Measurements from ENCODE around the gene FIBCD1. TPM values are rescaled to one million over a fixed set of nuclear protein-coding genes. Genes with fewer than 3 reads are reported as not detected.

FIBCD1 gene
- total RNA-seq, 1 experiment from 2014 or later = 14.6 TPM

DNA sequence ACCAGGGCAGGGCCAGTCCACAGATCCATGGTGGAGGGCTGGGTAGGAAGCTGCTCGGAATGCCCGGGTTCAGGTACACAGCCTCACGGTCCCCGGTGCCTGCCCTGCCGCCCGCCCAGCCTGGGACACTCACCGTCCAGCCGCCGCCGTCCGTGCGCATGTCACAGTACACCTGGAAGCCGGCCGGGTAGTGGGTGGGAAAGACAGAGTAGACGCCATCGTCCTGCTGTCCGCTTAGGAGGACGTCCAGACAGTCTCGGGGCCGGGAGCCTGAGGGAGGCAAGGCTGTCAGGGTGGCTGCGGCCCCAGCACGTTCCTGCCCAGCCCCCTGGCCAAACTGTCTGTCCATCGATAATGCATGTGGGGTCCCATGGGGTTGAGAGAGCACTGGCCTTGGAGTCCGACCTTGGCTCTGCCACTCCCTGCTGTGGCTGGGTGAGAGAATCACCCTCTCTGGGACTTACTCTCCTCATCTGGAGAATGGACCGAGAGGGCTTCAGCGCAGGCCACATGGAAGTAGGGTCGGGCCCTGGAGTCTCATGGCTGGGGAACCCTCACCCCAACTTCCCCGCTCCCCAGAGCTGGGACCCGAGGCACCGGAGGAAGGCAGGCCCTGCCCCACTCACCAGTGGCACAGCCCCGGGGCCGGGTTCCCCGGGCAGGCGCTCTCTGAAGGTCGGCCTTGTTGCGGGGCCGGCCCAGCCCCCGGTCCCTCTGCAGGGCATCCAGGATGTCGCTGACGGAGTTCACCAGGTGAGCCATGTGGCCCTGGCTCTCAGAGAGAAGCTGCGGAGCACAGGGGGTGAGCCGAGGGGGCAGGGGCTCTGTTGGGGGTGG lies 15.2 kb downstream of the FIBCD1 start:
- DNase-seq (ENCODE audit: extremely low read depth, low read depth) = no peak

DNA sequence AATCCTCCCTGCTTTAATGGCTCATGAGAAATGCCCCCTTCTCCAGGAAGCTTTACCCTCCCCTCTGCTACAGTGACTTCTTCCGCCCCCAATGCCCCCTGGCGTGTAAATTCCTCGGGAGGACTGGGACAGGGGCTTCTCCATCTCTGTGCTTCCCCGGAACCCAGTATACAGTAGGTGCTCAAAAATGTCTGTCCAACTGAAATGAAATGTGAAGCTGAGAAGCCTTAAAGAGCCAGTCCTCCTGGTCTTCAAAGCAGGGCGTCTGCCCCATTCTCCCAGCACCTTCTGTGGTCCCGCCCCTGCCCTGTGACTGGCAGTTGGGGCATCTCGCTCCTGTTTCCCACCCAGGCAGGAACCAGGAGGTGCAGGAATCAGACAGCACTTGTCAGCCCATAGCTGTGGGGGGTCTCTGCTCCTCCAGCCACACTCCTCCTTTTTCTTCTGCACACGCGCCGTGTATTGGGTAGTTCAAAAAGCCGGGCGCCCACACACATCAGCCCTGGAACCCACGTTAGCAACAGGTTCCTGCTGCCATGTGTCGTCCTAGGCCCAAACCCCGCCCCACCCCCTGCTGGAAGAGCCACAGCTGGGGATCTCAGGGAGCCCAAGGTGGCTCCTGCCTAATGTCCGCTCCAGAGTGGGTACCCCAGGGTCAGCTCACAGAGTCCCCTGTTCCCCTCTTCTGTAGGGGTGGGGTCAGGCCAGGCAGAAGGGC lies 16.0 kb downstream of the FIBCD1 start:
- no peak for DNase-seq (ENCODE audit: extremely low read depth, low read depth)

DNA sequence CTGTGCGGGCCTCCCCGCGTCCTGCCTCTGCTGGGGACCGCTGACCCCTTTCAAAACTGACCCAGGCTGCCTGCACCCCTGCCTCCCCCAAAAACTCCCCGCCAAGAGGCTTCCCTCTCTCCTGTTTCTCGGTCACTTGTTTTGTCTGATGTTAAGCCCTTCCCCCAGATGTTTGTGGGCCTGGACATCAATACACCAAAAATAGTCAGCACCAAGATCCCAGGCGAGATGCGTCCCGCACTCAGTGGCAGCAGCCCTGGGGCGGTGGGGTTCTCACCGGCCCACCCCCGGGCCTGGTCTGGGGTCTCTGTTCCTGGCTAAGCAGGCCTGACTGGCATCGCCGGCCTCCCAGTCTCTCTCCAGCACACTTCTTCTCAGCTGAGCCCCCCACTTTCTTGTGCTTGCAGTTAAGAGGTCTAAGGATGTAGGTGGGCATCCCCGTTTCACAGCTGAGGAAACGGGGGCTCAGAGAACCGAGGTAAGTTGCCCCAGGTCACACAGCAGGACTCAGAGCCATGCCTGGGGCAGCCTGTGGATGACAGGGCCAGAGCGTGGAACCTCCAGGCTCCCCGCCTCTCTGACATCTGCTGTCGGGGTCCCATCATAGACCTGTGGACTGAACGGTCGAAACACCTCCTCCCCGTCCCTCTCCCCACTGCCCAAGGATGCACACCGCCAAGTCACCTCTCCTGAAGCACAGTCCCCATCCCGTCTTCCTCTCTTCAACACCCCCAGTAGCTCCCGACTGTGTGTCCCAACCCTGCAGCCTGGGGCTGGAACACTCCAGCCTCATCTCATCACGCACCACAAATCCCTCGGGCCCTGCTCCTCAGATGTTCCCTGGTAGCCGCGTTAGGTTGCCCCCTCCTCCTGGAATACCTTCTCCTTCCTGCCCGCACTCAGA lies 16.8 kb downstream of the FIBCD1 start:
- no peak for DNase-seq (ENCODE audit: extremely low read depth, low read depth)

DNA sequence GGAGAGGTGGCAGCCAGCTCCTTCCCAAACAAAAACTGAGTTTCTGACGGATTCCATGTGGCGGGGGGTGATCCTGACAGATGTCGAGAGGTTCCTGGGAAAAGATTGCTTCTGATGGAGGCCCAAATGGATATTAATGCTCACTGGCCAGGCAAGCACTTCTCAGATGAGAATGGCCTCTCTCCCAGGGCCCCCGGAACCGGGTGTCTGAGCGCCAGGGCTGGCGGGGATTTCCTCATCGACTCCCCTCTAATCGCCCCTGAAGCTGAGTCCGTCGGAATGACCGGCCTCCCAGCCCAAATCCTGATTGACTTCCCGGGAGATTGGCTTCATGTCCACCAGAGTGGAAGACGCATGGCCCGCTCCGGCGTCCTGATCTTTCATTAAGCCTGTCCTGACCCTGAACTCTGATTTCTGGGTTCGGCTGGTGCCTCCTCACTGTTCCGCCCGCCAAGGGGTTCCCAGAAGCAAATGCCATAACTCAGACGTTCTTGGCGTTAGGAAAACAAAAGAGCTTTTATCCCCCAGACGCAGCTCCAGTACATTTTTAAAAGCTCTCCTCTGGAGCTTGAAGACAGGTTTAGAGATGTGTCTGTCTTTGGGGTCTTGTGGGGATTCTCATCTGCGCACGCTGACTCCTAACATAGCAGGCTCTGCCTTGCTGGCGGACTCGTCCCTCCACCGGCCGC lies 17.6 kb downstream of the FIBCD1 start:
- DNase-seq (ENCODE audit: extremely low read depth, low read depth) = no peak

DNA sequence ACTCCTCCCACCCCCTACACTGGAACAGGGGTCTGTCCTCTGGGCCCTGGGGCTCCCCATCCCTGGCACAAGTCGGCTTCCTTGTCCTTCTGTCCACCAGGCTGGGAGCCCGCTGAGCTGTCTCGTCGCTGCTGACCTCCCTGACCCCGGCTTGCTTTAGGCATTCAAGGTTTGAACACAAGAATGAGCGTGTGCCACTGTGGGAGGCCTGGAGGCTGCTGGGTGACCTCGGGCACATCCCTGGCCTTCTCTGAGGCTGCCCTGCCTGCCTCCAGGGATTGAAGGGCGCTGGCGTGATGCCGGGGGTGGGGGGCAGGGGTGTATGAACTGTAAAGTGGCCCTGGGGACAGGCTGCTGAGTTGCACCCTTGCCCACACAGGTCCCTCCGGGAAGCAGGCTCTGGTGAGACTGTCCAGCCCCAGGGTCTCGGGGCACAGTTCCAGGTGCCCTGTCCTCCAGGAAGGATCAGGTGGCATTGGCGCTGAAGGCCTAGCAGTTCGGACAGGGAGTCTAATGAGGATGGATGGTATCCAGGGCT lies 18.2 kb downstream of the FIBCD1 start:
- DNase-seq (ENCODE audit: extremely low read depth, low read depth) = no peak

DNA sequence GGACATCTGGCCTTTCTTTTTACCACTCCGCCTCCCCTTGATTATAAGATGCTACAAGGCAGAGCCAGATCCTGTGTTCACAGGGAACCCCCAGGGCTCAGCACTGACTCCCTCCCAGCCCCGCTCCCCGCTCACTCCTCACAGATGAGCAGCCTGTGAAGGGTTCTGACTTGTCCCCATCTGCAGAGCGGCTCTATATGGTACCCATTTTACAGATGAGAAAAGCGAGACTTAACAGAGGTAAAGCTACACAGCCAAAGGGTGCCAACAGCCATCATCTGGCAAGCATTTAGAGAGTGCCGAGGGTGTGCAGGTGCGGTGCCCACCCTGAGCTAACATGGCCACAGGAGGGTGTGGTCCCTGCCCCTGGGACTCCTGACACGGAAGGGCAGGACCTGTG lies 18.8 kb downstream of the FIBCD1 start:
- no peak for DNase-seq (ENCODE audit: extremely low read depth, low read depth)

DNA sequence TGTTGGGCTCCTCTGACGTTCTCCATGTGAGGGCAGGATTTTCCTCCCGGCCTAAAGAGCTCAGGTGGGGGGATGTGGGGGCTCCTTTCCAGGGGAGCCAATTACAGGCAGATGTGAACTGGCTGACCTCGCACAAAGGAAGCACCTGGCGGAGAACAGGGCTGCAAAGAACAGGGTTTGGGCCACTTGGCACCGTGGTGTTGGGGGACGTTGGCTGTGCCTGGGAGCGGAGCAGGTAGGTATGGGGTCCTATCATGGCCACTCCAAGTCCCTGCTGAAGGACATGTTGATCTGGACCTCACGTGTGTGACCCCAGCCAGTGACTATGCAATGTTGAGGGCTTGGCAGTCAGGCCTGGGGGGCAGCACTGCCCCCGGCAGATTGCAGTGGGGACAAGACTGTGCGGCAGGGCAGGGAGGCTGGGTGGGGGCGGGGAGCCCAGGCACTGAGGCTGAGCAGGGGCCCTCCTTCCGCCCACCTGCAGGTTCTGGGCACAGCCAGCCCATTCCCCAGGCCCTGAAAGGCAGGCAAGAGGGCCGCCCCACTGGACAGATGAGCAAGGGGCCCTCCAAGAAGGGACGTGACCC lies 19.4 kb downstream of the FIBCD1 start:
- DNase-seq (ENCODE audit: extremely low read depth, low read depth) = no peak

DNA sequence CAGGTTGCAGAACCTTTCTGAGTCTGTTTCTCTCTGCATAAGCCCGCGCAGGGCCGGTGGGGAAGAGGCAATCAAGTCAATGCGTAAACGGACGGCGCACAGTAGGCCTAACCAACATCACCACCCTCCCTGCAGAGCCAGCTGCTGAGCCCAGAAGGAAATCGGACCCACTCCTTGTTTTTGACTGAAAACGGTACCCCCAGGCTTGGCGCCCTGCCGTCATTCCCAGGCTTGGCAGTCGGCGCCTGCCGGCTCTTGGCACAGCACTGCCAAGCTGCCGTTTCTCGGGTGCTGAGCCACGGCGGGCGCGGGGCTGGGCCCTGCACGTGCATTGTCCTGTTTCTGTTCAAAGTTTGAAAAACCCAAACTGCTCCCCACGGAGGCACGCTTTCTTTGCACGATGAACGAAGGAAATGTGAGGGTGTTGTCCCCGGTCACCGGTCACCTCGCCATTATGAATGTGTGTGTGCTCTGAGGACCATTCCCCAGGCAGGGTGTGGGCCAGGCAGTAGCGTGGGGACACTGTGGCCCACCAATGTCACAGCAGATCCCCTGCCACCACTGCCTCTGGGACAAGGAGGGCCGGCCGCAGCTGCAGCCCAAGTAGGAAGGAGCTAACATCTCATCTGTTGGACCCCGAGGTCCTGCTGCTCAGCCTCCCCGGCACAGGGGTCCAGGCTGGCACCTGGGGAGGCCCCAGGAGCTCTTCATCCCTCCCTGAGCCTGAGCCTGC lies 20.1 kb downstream of the FIBCD1 start:
- no peak for DNase-seq (ENCODE audit: extremely low read depth, low read depth)

DNA sequence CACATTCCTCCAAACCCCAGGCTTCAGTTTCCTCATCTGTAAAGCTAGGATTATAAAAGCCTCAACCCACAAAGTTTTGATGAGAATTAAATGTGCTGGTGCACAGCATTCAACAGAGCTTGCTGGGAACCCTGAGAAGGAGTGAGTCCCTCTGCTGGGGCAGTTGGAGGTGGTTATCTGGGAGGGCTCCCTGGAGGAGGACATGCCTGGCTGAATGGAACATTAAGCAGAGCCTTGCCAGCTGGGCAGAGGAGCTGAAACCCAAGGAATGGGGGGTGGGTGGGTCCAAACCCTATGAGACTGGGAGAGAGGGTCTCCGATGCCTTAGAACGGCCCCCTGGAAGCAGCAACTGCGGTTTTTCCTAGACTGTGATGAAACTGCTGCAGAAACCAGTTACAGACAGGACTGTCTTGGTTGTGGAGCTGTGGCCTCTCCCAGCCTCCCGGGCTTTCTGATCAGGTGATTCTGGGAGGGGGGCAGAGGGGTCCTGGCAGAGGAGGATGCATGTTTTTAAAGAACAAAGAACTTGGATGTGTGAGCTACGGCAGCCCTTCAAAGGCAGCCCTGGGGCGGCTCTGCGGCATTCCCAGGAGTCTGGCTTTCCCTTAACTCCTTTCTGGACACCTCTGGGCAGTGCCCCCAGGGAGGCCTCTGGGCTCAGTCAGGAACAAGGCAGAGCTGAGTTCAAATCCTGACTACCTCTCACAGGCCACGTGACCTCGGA lies 20.8 kb downstream of the FIBCD1 start:
- no peak for DNase-seq (ENCODE audit: extremely low read depth, low read depth)

DNA sequence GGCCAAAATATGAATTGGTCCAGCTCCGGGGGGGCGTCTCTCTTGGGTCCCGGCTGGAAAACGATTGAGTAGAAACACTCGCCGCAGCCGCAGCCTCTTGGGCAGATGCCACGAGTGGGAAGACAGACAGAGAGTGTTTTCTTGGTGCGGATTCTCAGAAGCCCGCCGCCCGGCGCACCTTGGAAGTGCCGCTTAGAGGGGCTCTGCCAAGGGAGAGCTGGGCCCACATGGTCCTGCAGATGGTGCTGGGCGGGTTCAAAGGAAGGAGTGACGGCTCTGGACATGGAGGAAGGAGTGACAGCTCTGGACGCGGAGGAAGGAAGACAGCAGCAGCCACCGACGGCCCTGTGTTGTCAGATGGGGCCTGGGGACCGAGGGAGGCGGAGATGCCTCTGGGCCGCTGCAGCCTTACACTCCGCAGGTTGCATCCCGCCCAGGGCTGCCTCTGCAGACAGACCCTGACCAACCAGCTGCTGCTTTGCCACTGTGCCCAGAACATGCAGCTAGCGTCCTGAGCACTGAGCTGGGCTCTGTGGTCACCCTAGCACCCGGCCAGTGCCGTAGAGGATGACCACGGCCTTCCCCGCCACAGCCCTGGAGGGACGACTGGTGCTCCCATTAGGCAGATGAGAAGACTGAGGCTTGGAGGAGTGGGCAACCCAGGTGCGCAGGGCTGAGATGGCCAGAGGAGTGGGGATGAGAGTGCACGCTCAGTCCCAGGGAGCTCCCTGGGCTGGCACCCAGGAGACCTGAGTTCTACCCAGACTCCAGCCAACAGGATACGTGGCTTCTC lies 21.7 kb downstream of the FIBCD1 start:
- DNase-seq (ENCODE audit: extremely low read depth, low read depth) = no peak

DNA sequence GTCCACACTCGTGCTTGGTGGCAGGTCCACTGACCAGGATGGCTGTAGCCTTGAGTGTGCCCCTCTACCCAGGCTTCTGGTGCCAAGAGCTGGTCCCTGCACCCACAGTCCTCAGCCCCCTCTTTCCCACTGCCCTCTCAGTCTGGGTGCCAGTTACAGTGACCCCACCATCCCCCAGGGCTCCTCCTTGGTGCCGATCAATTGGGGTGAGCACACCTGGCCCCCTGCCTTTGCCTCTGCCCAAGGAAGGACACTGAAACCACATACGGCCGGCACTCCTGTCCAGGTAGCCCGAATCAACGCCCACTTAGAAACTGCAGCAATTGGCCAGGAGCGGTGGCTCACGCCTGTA lies 24.0 kb downstream of the FIBCD1 start:
- no peak for DNase-seq (ENCODE audit: extremely low read depth, low read depth)

DNA sequence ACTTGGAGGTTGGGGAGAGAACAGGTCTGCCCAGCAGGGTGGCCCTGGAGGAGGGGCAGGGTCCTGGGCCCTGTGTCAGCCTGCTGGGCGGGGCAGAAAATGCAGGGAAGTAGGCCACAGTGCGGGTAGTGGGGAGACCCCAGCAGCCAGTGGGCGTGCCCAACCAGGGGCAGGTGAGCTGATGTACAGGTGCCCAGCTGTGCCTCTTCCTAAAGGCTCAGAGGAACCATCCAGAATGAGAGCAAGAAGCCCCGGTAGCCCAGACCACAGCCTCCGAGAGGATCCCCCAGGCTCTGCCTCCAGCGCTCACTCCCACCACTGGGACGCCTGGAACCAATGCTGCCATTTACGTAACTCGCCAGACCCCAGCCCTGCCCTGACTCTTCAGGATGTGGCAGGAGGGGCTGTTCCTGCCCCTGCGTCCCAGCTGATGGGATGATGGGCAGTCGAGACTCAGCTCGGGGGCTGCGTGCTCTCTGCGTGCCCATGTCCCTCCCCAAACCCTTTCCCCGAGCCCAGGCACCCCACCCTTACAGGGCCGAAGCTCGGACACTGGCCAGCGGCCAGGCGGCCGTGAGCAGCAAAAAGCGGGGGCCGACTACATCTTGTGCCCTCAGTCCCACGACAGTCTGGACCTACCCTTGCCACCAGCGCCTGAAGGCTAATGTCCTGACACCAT lies 24.5 kb downstream of the FIBCD1 start:
- no peak for DNase-seq (ENCODE audit: extremely low read depth, low read depth)

DNA sequence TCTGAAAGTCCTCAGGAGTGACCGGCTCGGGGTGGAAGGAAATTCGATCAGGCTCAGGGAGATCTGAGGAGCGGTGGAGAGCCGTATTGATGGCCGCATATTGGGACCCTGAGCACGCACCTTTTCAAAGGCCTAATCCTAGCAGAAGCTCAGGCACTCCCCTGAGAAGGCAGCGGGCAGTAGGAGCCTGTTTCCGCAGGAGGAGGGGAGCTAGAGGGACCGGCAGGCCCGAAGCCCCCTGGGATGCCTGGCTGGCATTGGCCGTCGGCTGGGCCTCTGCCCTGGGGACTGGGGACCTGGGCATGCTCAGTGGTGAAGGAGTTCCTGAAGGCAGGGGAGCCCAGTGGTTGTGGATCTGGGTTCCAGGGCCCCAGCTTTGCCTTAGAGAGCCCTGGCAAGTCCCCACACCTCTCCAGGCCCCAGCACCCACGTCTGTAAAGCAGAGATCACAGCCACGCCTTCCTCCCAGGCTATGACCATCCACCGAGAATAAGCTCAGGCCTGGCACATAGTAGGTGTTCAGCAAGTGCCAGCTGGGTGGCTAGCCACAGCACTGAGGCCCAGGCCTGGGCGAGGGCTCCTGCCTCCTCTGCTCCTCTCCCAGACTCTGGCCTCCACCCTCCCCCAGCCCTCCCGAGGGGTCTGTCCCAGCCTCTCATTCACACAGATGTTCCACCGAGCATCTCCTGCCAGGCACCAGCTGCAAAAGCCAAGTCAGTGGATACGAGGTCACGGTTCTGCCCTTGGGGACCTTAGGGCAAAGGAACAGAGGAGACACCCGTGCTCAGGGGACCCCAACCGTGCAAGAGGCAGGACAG lies 25.2 kb downstream of the FIBCD1 start:
- no peak for DNase-seq (ENCODE audit: extremely low read depth, low read depth)

DNA sequence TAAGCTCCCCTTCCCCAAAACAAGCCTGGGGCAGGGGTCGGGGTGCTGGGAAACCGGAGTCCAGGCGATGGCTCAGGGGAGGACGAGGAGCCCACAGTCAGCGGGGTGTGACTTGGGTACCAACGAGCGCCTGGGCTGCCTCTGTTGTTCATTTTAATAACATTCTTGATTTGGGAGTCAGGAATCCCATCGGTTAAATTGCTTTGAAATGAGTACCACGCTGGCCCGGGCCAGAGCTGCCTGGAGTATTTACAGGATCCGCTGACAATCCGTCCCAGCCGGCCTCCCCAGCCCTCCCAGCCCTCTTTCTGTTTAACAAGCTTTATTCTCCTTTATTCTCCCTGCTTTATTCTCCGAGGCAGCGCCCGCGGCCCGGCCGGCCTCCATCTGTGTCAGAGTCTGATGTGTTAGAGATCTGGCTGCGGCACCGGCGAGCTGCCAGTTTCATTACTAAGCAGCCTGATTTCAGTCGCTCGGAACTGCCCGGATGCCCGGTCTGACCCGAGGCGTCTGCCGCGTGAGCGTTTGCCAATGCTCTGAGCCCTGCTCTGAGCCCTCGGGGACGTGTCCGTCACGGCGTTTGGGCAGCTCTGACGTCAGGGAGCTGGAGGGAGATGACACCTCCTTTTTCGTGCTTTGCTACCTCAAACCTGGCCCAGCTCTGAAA lies 26.0 kb downstream of the FIBCD1 start:
- DNase-seq (ENCODE audit: extremely low read depth, low read depth) = peak; percentile 71

DNA sequence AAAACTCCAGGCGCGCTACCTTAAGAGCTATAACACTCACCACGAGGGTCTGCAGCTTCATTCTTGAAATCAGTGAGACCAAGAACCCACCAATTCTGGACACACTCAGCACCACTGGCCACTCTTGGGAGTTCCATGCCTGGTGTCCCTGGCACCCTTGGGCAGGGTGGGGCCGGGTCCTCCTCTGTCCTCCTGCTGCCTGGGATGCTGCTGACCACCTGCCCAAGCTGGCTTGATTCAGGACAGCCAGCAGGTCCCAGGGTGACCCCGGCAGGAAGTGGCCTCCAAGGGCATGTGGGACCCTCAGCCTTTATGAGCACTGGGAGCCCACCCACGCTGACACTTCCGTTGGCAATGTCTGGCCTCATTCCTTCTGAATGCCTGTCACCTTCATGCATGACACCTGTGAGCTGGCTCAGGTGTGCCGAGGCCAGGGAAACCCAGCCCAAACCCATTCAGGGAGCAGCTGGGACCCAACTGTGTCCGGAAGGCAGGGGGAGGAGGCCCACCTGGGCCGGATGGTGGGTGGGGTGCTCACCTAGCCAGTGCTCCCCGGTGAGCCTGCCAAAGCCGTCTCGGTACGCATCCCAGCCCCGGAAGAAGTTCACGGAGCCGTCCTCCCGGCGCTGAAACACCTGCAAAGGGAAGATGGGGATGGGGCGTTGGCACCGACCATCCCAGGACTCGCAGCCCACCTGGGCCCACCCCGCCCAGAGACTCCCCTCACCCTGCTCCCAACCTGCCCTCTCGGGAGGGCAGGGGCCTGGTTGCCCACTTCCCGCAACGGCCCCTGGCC lies 27.6 kb downstream of the FIBCD1 start:
- no peak for DNase-seq (ENCODE audit: extremely low read depth, low read depth)

Data from NCI-H460 (cell line).